Upper lobe of left lung (tissue), 6 donors: Measurements from ENCODE around the gene HOXB2. TPM values are rescaled to one million over a fixed set of nuclear protein-coding genes. Genes with fewer than 3 reads are reported as not detected.

Experiments
- ATAC-seq, 2 donors: fragments of 200-7000 bp; cut with Tn5 transposase; one replicate each; pipeline ENCODE4 v1.9.1; 2022; ENCODE audit warnings: mild to moderate bottlenecking in 2 of 2, moderate library complexity in 2 of 2; ENCODE audit not compliant: low FRiP score in 2 of 2
- DNase-seq, 2 donors: peaks; one replicate each; pipeline ENCODE4 v3.0.0-alpha.2; 2019 to 2020
- H3K27ac ChIP-seq, 4 donors: fragments of 200-600 bp; sonication (generic); one replicate each; pipeline ENCODE4 v1.5.1; 2016 to 2019
- H3K27me3 ChIP-seq, 4 donors: fragments of 200-600 bp; sonication (generic); one replicate each; pipeline ENCODE4 v1.5.1; 2017 to 2019
- H3K36me3 ChIP-seq, 4 donors: fragments of 200-600 bp; sonication (generic); one replicate each; pipeline ENCODE4 v1.5.1; 2016 to 2019
- H3K4me1 ChIP-seq, 4 donors: fragments of 200-600 bp; sonication (generic); one replicate each; pipeline ENCODE4 v1.5.1; 2018 to 2019
- H3K4me3 ChIP-seq, 4 donors: fragments of 200-600 bp; sonication (generic); one replicate each; pipeline ENCODE4 v1.5.1; 2017 to 2019; ENCODE audit warnings: mild to moderate bottlenecking in 2 of 4, moderate library complexity in 1 of 4
- H3K9me3 ChIP-seq, 4 donors: fragments of 200-600 bp; sonication (generic); one replicate each; pipeline ENCODE4 v1.5.1; 2018 to 2019
- EP300 ChIP-seq, 4 donors: sonication (generic); formaldehyde crosslinking; IDR thresholded peaks; one replicate each; pipeline ENCODE4 v1.5.1; 2017; ENCODE audit warnings: antibody characterized with exemption in 4 of 4, control low read depth in 2 of 4
- POLR2A ChIP-seq, 4 donors: fragments of 450-650 bp; IDR thresholded peaks; one replicate each; pipeline ENCODE4 v1.5.1; 2016 to 2017; ENCODE audit warnings: antibody characterized with exemption in 4 of 4, mild to moderate bottlenecking in 2 of 4
- POLR2AphosphoS5 ChIP-seq, 2 donors: sonication (generic); formaldehyde crosslinking; IDR thresholded peaks; one replicate each; pipeline ENCODE4 v1.5.1; 2017; ENCODE audit warnings: antibody characterized with exemption in 2 of 2
- WGBS, 2 donors: methylation state at CpG; one replicate each; pipeline ENCODE4 v1.1.5; 2017 to 2018; 5-methylcytosine and 5-hydroxymethylcytosine counted together
- total RNA-seq, 6 donors: library from RNA; depleted of rRNA in 4 of 6; stranded (reverse); fragments of >200 nt in 4 of 6; gene quantifications; one replicate each; pipeline versions ENCODE4 v1.1.0 to v1.2.1, GENCODE V29; 2016 to 2021
- TF ChIP-seq, protein P1 (sequence below), 6 experiments: fragments of 450-650 bp in 4 of 6; fragments of 200-600 bp in 2 of 6; sonication (generic) in 2 of 6; IDR thresholded peaks; one replicate each; pipeline ENCODE4 v1.5.1; 2016 to 2019; ENCODE audit warnings: antibody characterized with exemption in 6 of 6
- donor health status: DM: no; HTN: no; CAD: no; lungs with moderate emphysema.
- donor health status: DM: no; HTN: yes; CAD: no; lungs with severe emphysema.

Gene HOXB2
- total RNA-seq, 6 donors from 2014 or later: 1.4 to 16.1 (median 7.4) TPM

DNA sequence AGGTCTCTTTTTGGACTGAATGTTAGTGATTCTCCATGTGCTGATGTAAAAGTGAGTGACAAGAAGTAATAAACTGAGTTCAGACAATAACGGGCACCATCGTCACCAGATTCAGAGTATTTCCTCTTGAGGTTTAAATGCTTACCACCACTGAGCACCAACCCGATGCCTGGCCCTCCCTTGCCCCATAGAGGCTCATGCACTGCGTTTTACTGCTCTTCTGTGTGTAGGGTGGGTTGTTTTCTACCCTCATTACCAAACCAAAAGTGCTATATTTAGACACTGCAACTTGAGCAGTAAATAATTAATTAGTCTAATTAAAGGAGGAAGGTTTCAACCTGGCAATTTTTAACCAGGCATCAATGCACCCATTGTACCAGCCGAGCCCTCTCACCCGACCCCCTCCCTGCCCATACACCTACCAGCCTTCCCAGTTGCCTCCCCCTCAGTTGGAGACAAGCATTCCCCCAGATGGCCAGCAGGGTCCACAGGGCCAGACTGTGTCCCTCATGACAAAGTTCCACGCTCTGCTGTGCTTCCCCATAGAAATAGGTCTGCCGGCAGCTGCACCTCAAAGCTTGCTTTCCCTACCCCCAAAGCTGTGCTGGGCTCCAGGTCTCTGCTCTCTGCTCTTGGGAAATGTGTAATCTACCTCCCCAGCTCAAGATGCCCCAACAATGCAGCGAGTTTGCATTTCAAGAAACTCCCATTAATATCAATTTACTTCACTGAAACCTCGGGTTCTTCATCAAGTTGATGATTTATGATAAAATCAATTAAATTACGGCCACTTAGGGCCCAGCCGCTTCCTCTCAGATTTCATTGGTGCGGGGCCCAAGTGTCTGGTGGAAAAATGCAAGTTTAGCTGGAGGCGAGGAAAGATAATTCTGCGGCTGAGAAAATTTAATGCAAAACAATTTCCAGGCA is 17.2 kb upstream of the HOXB2 start:
- peaks cover 0 to 15% (median 4%) of the 10 kb centered on the region in 4 donors for H3K27me3 ChIP-seq
- DNase-seq (no peak), ATAC-seq (no peak)
- no peaks in the 10 kb centered on the region for H3K9me3 ChIP-seq
- peaks cover 6 to 10% (median 9%) of the 10 kb centered on the region in 4 donors for H3K4me1 ChIP-seq
- 60 to 67% methylated on average over 15 of the region's 15 CpGs for WGBS, 2 donors
- TF ChIP-seq, protein P1, sequence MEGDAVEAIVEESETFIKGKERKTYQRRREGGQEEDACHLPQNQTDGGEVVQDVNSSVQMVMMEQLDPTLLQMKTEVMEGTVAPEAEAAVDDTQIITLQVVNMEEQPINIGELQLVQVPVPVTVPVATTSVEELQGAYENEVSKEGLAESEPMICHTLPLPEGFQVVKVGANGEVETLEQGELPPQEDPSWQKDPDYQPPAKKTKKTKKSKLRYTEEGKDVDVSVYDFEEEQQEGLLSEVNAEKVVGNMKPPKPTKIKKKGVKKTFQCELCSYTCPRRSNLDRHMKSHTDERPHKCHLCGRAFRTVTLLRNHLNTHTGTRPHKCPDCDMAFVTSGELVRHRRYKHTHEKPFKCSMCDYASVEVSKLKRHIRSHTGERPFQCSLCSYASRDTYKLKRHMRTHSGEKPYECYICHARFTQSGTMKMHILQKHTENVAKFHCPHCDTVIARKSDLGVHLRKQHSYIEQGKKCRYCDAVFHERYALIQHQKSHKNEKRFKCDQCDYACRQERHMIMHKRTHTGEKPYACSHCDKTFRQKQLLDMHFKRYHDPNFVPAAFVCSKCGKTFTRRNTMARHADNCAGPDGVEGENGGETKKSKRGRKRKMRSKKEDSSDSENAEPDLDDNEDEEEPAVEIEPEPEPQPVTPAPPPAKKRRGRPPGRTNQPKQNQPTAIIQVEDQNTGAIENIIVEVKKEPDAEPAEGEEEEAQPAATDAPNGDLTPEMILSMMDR (IDR thresholded peaks at IDR 0.05): peak in 1 of 6 experiments; percentile 18
- TF ChIP-seq POLR2A (IDR thresholded peaks at IDR 0.05): no peak
- H3K4me3 ChIP-seq: no peak overlapping the region
- H3K27ac ChIP-seq: peak overlapping the region in 1 of 4 donors; percentile 48
- no peaks in the 10 kb centered on the region for H3K36me3 ChIP-seq

DNA sequence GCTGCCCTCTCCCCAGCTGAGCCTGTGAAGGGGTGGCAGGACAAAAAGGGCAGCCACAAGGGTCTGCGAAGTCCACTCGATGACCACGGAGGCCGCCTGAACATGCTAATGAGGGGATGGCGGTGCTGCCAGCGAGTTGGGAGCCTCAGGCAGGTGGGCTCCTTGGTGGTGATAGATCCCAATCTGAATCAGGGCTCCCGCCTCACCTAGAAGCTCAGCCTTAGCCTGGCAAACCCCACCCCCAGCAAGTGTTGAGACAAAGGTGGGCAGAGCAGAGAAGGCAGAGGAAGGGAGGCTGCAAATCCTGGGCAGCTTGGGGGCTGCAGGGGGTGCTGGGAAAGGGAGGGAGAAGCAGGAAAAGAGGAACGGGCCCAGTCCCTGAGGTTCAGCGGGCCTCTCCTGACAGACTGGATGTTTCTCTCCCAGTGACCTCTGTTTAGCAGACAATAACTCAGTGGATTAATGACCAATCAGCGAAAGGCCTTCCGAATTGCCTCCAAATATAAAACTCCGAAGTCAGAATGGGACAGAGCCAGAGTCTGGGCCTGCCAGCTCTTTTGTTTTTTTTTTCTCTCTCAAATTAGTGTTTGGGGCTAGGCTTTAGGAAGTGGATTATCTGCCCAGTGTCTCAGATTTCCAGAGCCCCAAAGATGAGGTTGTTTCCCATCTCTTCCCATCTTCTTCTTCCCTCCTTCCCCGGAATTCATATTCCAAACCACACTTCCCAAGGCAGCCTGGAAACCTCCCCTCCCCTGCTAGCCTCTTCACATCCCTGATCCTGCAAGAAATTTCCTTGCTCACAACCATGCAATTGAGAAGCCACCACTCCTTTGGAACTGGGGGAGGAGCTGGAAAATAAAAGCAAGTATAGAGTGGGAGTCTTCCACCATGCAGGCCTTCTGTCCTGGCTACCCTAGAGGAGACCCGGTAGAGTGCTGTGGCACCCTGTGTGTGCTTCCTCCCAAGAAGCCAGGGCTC is 15.2 kb upstream of the HOXB2 start:
- no peaks in the 10 kb centered on the region for H3K36me3 ChIP-seq
- peaks cover 9 to 14% (median 10%) of the 10 kb centered on the region in 4 donors for H3K4me1 ChIP-seq
- peak overlapping the region; percentile 43 to 82 (median 65) for H3K27ac ChIP-seq
- WGBS, 2 donors: 46 to 59% methylated on average over 14 of the region's 14 CpGs
- TF ChIP-seq EP300 (IDR thresholded peaks at IDR 0.05) (no peak), POLR2AphosphoS5 (IDR thresholded peaks at IDR 0.05) (peak in 1 of 2 donors; percentile 33)
- peaks cover 0 to 20% (median 8%) of the 10 kb centered on the region in 4 donors for H3K27me3 ChIP-seq
- no peak for ATAC-seq
- no peak overlapping the region for H3K4me3 ChIP-seq
- no peak for DNase-seq
- H3K9me3 ChIP-seq: no peaks in the 10 kb centered on the region

DNA sequence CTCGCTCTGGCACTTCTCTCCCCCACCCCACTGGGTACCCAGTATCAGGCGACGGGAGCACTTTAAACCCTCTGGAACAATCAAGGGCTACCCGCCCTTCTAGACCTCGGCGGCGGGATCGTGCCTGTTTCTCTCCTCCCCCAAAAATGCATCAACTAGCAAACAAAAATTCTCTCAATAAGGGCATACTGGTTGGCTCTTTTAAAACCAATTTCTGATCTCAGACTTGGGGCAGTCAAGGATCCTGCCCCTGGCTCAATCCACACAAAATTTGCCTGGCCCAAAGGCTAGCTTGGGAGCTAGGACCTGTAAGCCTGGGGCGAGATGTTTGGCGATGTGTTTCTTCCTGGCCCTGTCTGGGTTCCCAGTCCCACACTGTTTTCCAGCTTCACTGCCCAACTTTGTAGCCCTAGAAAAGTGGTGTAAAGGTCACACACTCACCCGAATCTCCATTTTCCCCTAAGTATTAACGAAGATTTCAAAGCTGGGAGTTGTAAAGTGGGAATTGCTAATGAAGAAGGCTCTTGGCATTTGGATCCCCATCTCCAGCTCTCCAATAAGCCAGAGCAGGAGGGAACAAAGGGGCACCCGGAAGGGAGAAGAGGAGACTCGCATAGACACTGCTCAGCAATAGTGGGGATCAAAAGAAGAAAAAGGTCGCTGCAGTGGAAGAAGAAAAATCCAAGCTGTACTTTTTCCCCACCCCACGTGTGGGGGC is 14.4 kb upstream of the HOXB2 start:
- TF ChIP-seq POLR2A (IDR thresholded peaks at IDR 0.05): no peak
- TF ChIP-seq POLR2AphosphoS5 (IDR thresholded peaks at IDR 0.05): no peak
- TF ChIP-seq, protein P1 (IDR thresholded peaks at IDR 0.05): no peak
- no peak for TF ChIP-seq EP300 (IDR thresholded peaks at IDR 0.05)
- DNase-seq: no peak
- H3K9me3 ChIP-seq: no peaks in the 10 kb centered on the region
- H3K4me3 ChIP-seq: peak overlapping the region in 1 of 4 donors; percentile 29
- no peaks in the 10 kb centered on the region for H3K36me3 ChIP-seq
- H3K27me3 ChIP-seq: peaks cover 0 to 25% (median 13%) of the 10 kb centered on the region in 4 donors
- peak overlapping the region; percentile 60 to 82 (median 68) for H3K27ac ChIP-seq
- peaks cover 6 to 11% (median 9%) of the 10 kb centered on the region in 4 donors for H3K4me1 ChIP-seq
- no peak for ATAC-seq
- WGBS, 2 donors: 56 to 61% methylated on average over 16 of the region's 16 CpGs

DNA sequence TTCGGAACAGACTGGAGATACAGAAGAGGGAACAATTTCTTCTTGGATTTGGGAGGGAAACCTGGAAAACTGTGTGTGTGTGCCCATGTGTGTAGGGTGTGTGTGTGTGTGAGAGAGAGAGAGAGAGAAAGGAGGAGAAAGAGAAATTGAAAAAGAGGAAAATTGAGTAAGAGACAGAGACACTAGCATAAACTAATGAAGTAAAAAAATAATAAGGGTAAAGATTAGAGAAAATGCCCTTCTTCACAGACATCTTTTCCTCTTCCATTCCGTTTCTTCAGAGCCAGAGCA is 13.9 kb upstream of the HOXB2 start:
- TF ChIP-seq POLR2A (IDR thresholded peaks at IDR 0.05): no peak
- no peak for TF ChIP-seq EP300 (IDR thresholded peaks at IDR 0.05)
- no peak for DNase-seq
- peak overlapping the region; percentile 60 to 82 (median 70) for H3K27ac ChIP-seq
- 59 to 75% methylated on average over 2 of the region's 2 CpGs for WGBS, 2 donors
- ATAC-seq: no peak
- H3K36me3 ChIP-seq: no peaks in the 10 kb centered on the region
- peaks cover 0 to 25% (median 11%) of the 10 kb centered on the region in 4 donors for H3K27me3 ChIP-seq
- no peaks in the 10 kb centered on the region for H3K9me3 ChIP-seq
- H3K4me1 ChIP-seq: peaks cover 4 to 9% (median 7%) of the 10 kb centered on the region in 4 donors
- peak overlapping the region in 2 of 4 donors; percentile 17 to 29 for H3K4me3 ChIP-seq

DNA sequence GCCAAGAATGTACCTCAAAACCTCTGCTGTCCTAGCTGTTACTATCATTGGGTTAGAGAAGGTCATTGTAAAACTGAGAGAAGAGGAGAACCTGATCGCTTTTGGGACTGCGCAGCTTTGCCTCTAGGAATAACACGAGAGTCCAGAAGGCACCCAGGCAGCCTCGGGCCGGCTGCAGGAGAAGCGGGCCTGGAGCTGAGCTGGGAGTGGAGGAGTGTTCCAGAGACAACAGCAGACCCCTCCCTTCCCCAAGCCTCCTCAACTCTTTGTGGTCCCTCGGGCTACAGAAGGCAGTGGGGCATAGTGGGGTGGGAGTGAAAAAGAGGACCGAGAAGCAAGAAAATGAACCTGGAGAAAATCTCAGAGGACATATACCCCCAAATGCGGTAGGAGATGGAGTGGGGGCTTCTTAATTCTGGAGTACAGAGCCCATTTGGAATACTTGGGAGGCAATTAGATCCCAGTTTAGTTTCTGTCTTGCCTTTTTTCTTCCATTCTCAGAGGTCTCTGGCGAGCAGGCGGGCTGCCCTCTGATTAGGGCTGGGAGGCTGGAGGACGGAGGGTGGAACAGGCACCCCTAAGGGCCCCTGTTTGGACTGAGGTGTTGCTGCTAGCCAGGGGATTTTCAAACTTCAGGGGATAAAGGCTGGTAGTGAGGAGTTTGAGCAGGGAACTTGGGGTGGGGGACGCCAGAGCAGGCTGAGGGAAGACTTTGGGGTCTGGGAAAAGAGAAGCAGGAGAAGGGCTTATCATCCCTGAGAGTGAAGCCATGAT is 13.3 kb upstream of the HOXB2 start:
- no peak for ATAC-seq
- peaks cover 4 to 9% (median 6%) of the 10 kb centered on the region in 4 donors for H3K4me1 ChIP-seq
- TF ChIP-seq POLR2AphosphoS5 (IDR thresholded peaks at IDR 0.05): no peak
- no peak for TF ChIP-seq EP300 (IDR thresholded peaks at IDR 0.05)

More for the DNA sequence above, 13.3 kb upstream of the HOXB2 start:
- Histone ChIP-seq H3K9me3 (no peaks in the 10 kb centered on the region), H3K36me3 (no peaks in the 10 kb centered on the region), H3K4me3 (peak overlapping the region in 3 of 4 donors; percentile 3 to 29 (median 17)), H3K27ac (peak overlapping the region; percentile 51 to 82 (median 70)), H3K27me3 (peaks cover 0 to 19% (median 10%) of the 10 kb centered on the region in 4 donors)
- WGBS, 2 donors: 57 to 68% methylated on average over 13 of the region's 13 CpGs
- peak in 1 of 2 donors; percentile 49 for DNase-seq
